HG02642 (cell line): ENCODE results near the gene PTK7.
"Not testable (repeated sequence)": the region's sequence is repeated elsewhere in the genome, so short reads cannot be mapped to it uniquely, and the experiment has no call there.

Source experiments
- ATAC-seq: cut with Tn5 transposase; IDR thresholded peaks from one replicate; pipeline ENCODE4 v1.9.1; 2021; ENCODE audit warnings: mild to moderate bottlenecking; ENCODE audit not compliant: unreplicated experiment, poor library complexity

The PTK7 gene

DNA sequence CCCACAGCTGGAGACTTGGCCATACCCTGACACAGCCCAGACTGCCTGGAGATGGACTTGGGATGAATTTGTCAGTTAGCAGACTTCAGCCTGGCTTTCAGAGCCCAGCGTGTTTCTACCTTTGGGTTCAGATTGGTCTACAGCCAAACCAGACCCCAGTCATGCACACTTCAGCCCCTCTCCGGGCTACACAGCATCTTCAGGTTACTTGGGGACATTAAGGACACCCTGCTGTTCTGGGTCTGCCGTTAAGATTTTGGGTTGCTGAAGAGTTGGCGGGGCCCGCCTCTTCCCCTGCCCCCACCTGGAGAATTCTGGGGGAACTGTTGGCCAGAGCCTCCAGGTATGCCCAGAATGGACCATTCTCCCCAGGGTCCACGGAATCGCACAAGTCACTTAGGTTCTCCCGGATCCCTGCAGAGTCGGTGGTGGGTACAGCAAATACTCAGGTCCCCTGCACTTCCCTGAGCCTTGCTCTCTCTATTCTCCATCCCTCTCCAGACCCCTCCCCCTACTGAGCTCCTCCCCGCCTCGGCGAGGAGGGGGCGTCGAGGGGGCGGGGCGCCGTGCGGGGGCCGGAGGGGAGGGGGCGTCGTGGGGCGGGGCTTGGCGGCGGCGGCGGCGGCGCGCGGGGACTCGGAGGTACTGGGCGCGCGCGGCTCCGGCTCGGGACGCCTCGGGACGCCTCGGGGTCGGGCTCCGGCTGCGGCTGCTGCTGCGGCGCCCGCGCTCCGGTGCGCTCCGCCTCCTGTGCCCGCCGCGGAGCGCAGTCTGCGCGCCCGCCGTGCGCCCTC, at the start of gene PTK7:
PTK7 (plus strand) TSS at position 645 of the 794 bp plus-strand sequence. CDS start 175 bp downstream, outside the sequence.
- no peak for ATAC-seq

DNA sequence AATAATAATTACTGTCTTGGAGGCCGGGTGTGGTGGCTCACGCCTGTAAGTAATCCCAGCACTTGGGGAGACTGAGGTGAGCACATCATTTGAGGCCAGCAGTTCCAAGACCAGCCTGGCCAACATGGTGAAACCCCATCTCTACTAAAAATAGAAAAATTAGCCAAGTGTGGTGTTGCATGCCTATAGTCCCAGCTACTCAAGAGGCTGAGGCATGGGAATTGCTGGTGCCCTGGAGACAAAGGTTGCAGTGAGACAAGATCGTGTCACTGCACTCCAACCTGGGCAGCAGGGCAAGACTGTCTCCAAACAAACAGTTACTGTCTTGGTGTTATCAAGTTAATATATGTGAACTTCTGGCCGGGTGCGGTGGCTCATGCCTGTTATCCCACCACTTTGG, 49.7 kb upstream of the PTK7 start:
- no peak for ATAC-seq

DNA sequence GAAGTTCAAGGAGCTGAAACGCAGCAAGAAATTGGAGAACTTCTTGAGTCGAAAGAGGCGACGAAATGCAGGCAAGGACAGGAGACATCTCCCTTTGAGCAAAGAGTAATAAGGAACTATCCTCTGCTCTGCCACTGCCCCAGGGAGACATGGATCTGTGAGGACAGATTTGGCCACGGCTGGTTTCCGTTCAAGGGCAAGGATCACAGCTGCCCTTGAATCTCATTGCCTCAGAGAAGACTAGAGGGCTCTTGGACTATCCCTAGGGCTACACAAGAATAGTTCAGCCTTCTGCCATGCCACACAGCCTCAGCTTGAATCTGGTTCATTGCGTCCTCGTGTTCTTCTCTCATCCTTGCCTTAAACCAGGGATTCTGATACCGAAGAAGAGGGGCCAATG, 47.0 kb upstream of the PTK7 start:
- ATAC-seq = no peak

DNA sequence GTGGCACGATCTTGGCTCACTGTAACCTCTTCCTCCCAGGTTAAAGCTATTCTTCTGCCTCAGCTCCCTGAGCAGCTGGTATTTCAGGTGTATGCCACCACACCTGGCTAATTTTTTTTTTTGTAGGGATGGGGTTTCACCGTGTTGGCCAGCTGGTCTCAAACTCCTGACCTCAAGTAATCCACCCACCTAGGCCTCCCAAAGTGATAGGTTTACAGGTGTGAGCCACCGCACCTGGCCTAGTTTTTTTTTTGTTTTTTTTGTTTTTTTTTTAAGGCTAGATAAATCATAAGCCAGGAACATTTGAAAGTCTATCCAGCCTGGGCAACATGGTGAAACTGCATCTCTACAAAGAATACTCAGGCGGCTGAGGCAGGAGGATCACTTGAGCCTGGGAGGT, 43.8 kb upstream of the PTK7 start:
- no peak for ATAC-seq

DNA sequence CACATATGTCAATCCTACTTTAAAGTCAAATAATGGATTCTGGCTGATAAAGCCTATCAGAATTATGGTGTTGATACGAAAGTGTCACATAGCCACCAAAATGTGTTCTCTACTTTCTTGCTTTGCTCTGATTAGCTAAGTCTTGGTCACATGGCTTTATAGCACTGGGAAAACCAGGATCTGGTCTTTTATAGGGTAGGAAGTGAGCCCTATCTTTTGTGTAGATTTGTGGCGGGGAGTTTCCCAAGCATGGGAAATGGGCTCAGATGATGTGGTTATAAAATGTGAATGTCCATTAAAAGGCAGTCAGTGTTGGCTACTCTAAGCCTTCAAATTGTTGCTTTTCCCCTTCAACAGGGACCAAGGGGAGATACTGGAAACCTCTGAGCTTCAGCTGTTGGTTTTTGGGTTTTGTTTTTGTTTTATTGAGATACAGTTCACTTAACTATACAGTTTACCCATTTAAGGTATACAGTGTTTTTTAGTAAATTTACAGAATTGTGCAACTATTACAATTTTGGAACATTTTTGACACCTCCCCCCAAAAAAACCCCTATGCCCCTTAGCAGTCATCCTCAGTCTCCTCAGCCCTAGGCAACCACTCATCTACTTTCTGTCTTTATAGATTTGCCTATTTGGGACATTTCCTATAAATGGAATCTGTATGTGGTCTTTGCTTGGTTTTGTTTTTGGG, 42.5 kb upstream of the PTK7 start:
- no peak for ATAC-seq

DNA sequence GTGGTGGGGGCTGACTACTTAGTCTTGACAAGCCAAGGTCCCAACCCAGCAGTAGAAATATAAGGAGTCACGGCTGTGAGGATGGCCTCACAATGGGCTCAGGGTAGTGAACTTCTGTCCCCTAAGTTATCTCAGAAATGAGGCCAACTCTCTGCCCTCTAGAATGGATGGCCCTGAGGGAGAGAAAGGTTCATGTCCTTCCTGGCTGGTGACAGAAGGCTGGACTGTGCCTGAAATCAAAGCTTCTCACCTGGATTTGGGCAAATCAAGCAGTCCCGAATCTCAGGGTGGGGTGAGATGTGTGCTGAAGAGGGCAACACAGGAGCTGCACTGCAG, 42.0 kb upstream of the PTK7 start:
- no peak for ATAC-seq

DNA sequence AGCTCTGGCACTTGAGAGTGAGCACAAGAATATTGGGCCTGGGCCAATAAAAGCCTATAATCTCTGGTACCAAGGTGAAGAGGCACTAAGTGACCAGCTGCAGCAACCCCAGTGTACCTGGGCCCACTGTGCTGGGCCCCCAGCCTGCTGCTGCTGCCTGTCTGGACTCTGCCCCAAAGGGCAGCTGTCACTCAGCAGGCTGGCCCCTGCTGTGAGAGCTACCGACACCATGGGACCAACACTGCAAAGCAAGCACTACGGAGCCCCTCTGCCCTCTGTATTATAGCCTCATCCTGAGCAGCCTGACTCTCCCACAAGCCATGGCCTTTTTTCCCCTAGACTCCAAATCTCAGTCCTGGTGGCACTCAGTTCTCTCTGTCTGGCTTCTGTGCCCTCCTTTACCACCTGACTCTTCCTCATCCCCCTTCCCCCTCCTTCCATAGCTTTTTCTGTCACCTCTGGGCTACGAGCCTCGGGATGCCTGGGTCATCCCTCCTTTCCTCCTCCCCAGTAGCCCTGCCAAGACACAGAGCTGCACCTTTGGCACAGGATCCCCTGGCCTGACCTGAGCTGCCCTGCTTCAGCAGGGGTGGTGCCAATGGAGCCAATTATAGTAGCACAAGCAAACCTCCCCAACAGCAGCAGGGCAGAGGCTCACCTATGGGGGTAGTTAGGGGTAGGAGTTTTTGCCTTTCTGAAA, 40.5 kb upstream of the PTK7 start:
- ATAC-seq = no peak

DNA sequence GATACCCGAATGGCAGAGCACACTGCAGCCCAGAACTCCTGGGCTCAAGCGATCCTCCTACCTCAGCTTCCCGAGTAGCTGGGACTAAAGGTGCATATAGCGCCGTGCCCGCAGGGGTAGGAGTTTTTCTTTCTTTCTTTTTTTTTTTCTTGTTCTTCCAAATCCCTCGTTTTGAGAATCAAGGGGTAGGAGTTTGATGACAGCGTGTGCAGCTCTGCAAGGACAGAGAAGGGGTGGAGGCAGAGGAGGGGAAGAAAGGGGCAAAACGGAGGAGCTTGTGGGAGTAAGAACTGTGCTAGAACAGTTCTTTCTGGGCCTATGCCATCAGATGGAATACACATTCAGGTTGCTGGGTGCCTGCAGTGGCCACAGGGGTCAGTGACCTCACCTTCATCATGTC, 39.4 kb upstream of the PTK7 start:
- no peak for ATAC-seq

DNA sequence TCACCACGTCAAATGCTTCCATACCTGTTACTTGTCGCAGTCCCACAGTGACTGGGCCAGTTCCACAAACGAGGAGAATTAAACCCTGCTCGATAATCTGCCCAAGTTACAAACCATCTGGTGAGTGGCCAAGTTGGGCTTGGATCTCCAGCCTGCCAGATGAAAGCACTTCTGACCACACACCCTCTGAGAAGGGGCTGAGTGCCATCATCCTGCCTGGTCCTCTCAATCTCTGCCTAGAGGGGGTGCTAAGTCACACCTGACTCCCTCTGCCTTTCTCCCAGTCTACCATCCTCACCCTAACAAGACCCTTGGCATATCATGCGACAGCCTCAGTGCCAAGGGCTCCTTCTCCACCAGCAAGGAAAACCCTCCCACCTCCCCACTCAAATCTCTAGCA, 38.9 kb upstream of the PTK7 start:
- no peak for ATAC-seq

DNA sequence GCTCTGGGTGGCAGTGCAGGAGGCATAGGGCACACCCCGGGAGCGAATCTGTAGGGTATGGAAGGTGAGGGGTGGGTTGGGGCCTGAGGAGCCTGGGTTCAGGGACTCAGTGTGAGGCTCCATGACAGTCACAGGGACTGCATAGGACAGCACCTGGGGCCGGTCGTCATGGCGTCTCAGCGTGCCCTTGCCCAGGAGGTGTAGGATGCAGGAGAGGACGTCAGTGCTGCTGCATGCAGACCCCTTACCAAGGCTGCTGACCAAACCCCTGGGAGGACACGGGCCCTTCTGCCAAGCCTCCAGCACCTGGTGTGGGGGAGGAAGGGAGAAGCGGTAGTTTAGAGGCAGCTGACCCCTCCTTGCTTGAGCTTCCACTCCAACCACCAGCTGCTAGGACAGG, 38.4 kb upstream of the PTK7 start:
- no peak for ATAC-seq

DNA sequence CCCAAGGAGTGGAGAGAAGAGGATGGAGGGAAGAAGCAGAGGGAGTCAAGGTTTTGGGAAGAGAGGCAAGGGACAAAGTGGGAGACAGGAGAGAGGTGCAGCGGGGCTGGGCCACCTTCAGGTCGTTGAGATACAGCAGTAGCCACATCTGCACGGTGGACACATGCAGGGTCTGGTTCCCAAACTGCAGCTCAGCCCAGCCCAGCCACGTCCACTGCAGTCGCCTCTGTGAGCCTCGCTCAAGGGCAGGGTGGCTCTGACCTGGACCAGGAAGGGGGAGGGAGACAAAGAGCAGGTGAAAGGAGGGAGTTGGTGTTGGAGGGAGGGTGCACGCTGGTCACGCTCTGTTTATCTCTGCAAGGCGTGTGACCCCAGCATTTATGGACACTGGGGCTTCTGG, 37.4 kb upstream of the PTK7 start:
- ATAC-seq = no peak

DNA sequence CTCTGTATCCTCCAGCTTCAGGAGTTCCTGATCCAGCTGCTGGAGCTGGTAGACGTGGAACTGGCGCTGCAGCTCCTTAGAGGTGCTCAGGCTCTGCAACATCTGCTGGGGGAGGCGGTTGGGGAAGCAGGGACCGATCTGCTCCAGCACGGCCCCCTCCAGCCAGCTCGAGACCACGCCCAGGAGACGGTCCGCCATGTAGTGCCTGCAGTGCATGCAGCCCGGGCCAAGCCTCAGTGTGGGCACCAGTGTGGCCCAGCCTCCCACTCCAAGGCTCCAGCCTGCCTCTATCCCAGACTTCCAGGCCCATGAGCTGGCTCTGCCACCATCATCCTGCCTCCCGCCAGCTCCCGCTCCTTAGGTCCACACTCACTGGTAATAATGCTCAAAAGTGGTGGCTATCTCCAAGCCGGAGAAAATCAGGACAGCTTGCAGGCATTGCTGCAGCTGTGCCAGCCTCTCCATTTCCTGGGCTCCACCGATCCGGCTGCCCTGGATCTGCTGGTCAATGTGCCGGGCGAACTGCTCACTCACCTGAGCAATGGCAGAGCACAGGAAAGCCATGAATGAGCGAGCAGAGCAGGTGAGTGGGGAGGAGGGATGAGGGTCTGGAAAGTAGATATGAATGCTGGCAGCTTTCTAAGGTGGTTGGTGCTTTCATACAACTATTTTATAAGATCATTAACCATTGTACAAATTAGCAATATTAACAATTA, 35.4 kb upstream of the PTK7 start:
- ATAC-seq = no peak

DNA sequence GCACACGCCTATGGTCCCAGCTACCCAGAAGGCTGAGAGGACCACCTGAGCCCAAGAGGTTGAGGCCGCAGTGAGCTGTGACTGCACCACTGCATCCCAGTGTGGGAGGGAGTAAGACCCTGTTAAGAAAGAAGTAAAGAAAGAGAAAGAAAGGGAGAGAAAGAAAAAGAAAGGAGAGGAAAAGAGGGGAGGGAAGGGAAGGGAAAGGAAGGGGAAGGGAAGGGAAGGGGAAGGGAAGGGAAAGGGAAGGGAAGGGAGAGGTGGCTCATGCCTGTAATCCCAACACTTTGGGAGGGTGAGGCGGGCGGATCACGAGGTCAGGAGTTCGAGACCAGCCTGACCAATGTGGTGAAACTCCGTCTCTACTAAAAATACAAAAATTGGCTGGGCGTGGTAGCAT, 34.6 kb upstream of the PTK7 start:
- ATAC-seq = not testable (repeated sequence)

DNA sequence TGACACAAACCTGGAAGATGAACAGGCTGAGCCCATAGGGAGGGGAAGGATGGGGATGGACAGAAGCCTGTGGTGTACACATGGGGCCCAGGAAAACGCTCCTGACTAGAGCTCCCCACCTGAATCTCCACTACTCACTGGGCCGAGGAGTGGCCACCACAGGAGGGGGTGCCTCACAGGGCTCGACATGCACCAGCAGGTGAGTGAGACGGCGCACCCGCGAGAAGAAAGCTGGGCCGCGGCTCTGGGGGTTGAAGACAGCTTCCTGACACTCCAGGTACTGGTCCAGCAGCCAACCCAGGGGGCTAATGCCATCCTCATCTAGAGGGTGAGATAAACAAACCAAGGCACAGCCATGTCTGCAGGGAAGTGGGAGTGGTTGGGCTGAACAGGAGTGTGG, 32.8 kb upstream of the PTK7 start:
- no peak for ATAC-seq

DNA sequence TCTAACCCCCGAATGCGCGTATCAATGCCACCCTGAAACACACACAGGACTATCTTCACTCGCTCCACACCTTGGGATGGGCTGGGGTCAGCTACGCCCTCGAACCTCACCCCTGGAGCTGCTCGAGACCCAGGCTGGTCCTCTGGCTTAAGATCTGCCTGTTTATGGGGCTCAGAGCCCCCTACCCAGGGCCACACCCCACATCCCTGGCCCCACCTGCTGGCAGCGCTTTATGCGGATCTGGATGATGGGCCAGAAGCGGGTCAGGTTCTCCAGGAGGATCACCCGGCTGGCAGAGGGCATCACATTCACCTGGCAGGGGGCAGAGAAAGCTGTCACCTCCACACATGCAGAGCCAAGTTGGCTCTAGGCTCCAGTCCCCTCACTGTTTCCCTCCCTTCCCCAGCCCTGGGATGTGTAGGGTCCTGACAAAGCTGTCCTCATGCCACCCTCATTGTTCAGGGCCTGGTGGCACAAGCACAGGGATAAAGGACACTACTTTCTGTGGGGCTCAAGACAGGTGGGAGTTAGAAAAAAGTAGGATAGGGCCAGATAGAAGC, 30.7 kb upstream of the PTK7 start:
- ATAC-seq = no peak

DNA sequence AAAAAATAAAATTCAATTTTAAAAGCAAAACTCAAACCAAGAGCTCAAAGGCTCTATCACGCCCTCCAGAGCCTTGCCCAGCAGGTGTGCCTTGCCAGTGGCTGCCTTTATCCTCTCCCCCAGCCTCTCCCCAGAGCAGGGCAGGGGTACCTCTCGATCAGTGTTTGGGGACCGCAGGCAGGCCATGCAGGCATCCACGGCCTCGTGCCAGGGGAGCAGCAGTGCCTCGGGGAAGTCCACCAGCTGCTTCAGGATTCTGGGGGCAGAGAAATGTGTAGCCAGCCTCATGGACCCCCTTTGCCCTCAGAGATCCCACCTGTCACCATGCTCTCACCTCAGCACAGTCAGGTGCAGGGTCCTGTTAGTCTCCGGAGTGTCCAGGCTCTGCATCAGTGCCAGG, 28.1 kb upstream of the PTK7 start:
- no peak for ATAC-seq

DNA sequence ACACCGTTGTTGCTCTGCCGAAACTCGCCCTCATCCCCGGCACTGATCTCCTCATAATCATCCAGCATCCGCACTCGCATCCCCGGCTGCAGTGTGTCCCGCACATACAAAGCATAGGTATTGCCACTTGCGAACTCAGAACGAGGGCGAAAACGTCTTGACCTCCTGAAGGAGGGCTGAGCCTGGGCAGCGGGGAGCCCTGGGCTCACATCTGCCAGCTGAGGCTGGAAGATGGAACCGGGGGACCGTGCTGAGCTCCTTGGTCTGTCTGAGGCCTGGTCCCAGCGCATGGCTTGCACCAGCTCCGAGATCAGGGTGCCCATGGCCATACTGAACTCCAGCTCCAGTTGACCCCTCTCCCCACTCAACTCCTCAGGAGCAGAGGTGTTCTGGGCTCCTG, 25.1 kb upstream of the PTK7 start:
- ATAC-seq = no peak

DNA sequence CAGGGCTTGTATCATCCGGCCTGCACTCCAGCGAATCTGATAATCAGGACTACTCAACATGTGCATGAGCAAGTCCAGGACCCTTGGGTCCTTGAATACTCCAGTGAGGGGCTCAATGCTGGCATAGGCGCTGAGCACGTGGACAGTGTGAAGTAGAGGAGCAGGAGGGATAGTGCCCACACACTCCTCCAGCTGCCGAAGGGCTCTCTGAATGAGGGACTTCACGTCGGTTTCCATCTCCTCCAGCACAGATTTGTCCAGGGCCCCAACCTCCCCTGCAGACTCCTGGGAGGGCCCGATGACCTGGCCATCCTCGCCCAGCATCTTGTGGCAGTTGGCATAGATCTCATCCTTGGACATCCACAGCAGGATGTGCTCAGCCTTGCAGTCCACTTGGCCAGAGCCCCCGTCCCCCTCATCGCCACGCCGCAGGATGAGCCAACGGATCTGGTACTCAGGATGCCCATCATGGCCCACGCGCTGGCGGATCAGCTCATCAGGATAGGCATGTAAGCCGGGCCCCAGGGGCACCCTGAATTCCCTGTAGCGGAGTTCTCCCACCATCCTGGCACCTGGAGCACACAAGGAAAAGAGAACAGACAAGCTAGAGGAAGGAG, 23.8 kb upstream of the PTK7 start:
- no peak for ATAC-seq

DNA sequence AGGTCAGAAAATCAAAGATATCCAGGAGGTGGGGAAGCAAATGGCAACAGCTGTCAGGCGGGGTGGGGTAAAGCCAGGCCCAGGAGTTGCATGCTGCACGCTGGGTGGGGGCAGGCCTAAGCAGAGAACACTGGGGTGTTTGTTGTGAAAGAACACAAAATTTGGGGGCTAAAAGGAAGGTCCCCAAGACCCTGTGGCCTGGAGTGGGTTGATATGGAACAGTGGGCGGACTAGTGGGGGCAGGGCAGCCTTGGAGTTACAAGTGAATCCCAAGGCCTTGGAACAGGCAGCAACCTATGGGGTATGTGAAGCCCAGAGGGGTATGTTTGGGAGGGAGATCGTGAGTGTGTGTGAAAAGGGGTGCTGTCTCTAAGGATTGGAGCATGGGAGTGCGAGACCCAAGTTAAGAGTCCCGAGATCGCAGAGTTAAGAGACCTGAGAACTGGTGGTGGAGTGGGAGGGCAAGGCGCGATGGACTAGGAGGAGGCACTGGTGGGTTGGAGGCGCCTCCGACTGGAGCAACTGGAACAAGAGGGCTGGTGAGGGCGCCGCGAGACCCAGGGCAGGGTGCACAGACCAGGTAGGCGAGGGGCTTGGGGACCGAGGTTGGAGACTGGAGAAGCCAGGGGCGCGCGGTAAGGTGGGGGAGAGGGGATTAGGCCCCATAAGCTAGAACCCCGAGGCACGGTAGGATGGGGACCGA, 23.1 kb upstream of the PTK7 start:
- peak; percentile 14 for ATAC-seq
